ENCODE results near the gene ATL3. TPM values are rescaled to one million over a fixed set of nuclear protein-coding genes. Genes with fewer than 3 reads are reported as not detected.
A peak's percentile ranks its signal among the peaks of the same experiment; 100 is the strongest.
"Not testable (repeated sequence)": the region's sequence is repeated elsewhere in the genome, so short reads cannot be mapped to it uniquely, and the experiment has no call there.

The ATL3 gene
- total RNA-seq, 1 experiment from 2014 or later: 55.1 TPM

GRCh38 chr11:63686926-63687325, 15.8 kb upstream of the ATL3 start:
- intact Hi-C loops (cut with micrococcal nuclease; ENCODE audit: unreplicated experiment): no loop called here
- no peaks in the 10 kb centered on the region for H3K27me3 ChIP-seq (replicated peaks; ENCODE audit: control insufficient read depth, insufficient read depth, low read length)
- BruUV-seq (replicated peaks): no TSS peak
- no peaks in the 10 kb centered on the region for H3K36me3 ChIP-seq (ENCODE audit: control insufficient read depth, insufficient read depth, low read length)
- H3K4me1 Mint-ChIP-seq (ENCODE audit: low read depth, unreplicated experiment): peaks cover 35% of the 10 kb centered on the region
- no peak for DNase-seq
- H3K27ac Mint-ChIP-seq (ENCODE audit: unreplicated experiment): no peak overlapping the region
- H3K4me3 ChIP-seq (ENCODE audit: low read depth, low read length): no peak overlapping the region
- H3K9me3 Mint-ChIP-seq (ENCODE audit: unreplicated experiment): no peaks in the 10 kb centered on the region
- H3K36me3 Mint-ChIP-seq (ENCODE audit: insufficient read depth, unreplicated experiment): peaks cover 19% of the 10 kb centered on the region
- peaks cover 5% of the 10 kb centered on the region for H3K4me1 ChIP-seq
- ChIA-PET POLR2A (no interaction called here), CTCF (no interaction called here)
- no peaks in the 10 kb centered on the region for H3K9me3 ChIP-seq
- H3K4me3 Mint-ChIP-seq (ENCODE audit: unreplicated experiment): no peak overlapping the region
- no peak for TF ChIP-seq CTCF (IDR thresholded peaks at IDR 0.05; ENCODE audit: insufficient read depth in 1 of 2, low read depth in 1 of 2, low read length in 1 of 2, severe bottlenecking in 1 of 2, unreplicated experiment in 1 of 2)
- H3K27me3 Mint-ChIP-seq (ENCODE audit: insufficient read depth, unreplicated experiment): no peaks in the 10 kb centered on the region

- H3K4me1 ChIP-seq; CTCF ChIA-PET; H3K9me3 ChIP-seq; DNase-seq; H3K4me3 Mint-ChIP-seq (ENCODE audit: unreplicated experiment); POLR2A ChIA-PET; H3K27me3 Mint-ChIP-seq (ENCODE audit: insufficient read depth, unreplicated experiment); BruUV-seq (replicated peaks); H3K27me3 ChIP-seq (replicated peaks; ENCODE audit: control insufficient read depth, insufficient read depth, low read length); H3K9me3 Mint-ChIP-seq (ENCODE audit: unreplicated experiment); intact Hi-C loops (cut with micrococcal nuclease; ENCODE audit: unreplicated experiment); H3K36me3 ChIP-seq (ENCODE audit: control insufficient read depth, insufficient read depth, low read length); H3K27ac Mint-ChIP-seq (ENCODE audit: unreplicated experiment); H3K4me3 ChIP-seq (ENCODE audit: low read depth, low read length): not testable (repeated sequence)
- H3K36me3 Mint-ChIP-seq (ENCODE audit: insufficient read depth, unreplicated experiment): peaks cover 31% of the 10 kb centered on the region
- H3K4me1 Mint-ChIP-seq (ENCODE audit: low read depth, unreplicated experiment): peaks cover 25% of the 10 kb centered on the region
These were observed 14.1 kb upstream of the ATL3 start for GRCh38 chr11:63685158-63685721.

- no peak for TF ChIP-seq CTCF (IDR thresholded peaks at IDR 0.05; ENCODE audit: insufficient read depth in 1 of 2, low read depth in 1 of 2, low read length in 1 of 2, severe bottlenecking in 1 of 2, unreplicated experiment in 1 of 2)
- no peaks in the 10 kb centered on the region for H3K9me3 Mint-ChIP-seq (ENCODE audit: unreplicated experiment)
- Histone ChIP-seq H3K27me3 (replicated peaks; ENCODE audit: control insufficient read depth, insufficient read depth, low read length) (no peaks in the 10 kb centered on the region), H3K4me1 (peaks cover 5% of the 10 kb centered on the region), H3K9me3 (no peaks in the 10 kb centered on the region), H3K36me3 (ENCODE audit: control insufficient read depth, insufficient read depth, low read length) (no peaks in the 10 kb centered on the region), H3K4me3 (ENCODE audit: low read depth, low read length) (peak overlapping the region; percentile 91)
- POLR2A ChIA-PET: interaction anchor here (0.5 to 2.9 kb wide), 2 partner anchors 13 to 251 kb away, joined by 3 to 32 read pairs; partner anchors contain the start of gene ATL3
- H3K27ac Mint-ChIP-seq (ENCODE audit: unreplicated experiment): peak overlapping the region; percentile 68
- no TSS peak for BruUV-seq (replicated peaks)
- CTCF ChIA-PET: interaction anchor here (0.7 to 3.0 kb wide), 6 partner anchors 8 to 320 kb away, joined by 3 to 15 read pairs (median 9); partner anchors contain the start of gene ATL3
- peaks cover 25% of the 10 kb centered on the region for H3K36me3 Mint-ChIP-seq (ENCODE audit: insufficient read depth, unreplicated experiment)
- peaks cover 12% of the 10 kb centered on the region for H3K4me1 Mint-ChIP-seq (ENCODE audit: low read depth, unreplicated experiment)
- intact Hi-C loops (cut with micrococcal nuclease; ENCODE audit: unreplicated experiment): no loop called here
- H3K27me3 Mint-ChIP-seq (ENCODE audit: insufficient read depth, unreplicated experiment): no peaks in the 10 kb centered on the region
- H3K4me3 Mint-ChIP-seq (ENCODE audit: unreplicated experiment): peak overlapping the region; percentile 85
- DNase-seq: no peak
These were observed 12.2 kb upstream of the ATL3 start for GRCh38 chr11:63683133-63683991.
